T47D (cell line): ENCODE measurements around the gene KSR2.

Experiments used
- DNase-seq, 2 experiments: peaks; one replicate each; pipeline versions ENCODE4 v3.0.0 to v3.0.0-alpha.2; 2011 to 2012; ENCODE audit warnings: low read depth in 1 of 2, low spot score in 1 of 2
- JUND ChIP-seq: IDR thresholded peaks from 2 replicates; pipeline ENCODE4 v1.6.1; 2012; ENCODE audit warnings: low read depth
- in situ Hi-C: cut with HindIII; loops from 2 replicates; pipeline ENCODE4 v1.10.0; 2016; ENCODE audit warnings: low sequenced_read_pairs, low pct_unique_long_range_greater_than_20kb

The KSR2 gene

GRCh38 chr12:117486840-117487659 is 481.7 kb downstream of the KSR2 start:
- DNase-seq, result no peak
- TF ChIP-seq JUND, result no peak
- in situ Hi-C loops, result no loop called here

DNA sequence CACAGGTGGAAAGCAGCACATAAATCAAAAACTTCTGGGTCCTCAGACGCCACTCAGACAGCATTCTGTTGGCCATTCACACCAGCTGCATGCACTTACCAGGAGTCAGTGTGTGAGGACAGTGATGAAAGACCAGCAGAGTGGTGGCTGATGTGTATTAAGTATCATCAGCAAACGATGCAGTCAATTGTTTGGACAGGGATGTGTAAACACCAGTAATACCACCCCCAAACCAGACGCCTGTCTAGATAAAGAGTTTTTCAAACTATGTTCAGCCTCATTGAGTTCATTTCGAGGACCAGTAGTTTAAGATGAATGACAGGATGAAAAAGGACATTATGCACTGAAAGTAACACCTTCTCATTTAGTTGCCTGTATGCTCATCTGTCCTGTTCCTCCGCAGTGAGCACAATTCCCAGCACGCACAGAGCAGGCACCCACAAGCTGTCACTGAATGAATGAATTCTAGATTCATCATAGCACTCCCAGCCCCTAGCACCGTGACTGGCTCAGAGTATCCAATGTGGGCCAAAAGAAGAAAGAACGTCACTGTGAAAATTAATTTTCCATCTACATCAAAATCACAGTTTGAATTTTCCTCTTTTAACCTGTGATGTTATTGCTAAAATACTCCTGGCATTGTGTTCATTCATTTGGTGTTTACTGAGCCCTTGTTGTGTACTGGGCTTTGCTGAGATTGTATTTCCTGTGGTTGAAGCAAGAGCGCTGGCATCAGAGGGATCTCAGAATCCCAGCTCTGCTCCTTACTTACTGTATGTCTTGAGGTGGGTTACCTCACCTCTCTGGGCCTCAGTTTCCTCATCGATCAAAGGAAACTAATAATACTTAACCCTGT is 482.6 kb downstream of the KSR2 start:
- in situ Hi-C loops, result no loop called here
- TF ChIP-seq JUND, result no peak
- DNase-seq, result no peak

- in situ Hi-C loops, result no loop called here
- TF ChIP-seq JUND, result no peak
- DNase-seq, result no peak
These were observed 483.9 kb downstream of the KSR2 start for GRCh38 chr12:117484901-117485300.

GRCh38 chr12:117483501-117483900 is 485.3 kb downstream of the KSR2 start:
- in situ Hi-C loops, result no loop called here
- TF ChIP-seq JUND, result no peak

DNA sequence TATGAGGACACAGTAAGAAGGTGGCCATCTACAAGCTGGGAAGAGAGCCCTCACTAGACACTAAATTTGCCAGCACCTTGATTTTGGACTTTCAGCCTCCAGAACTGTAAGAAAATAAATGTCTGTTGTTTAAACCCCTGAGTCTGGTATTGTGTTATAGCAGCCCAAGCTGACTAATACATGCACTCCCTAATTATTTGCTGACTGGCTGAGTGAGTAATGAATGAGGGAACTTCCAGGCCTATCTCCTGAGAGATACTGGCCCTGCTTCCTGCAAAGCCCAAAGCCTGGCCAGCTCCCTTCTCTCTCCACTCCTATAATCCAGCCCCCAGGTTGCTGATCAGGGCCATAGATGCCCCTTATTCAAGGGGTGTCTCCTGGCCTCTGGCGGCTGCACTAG is 487.3 kb downstream of the KSR2 start:
- no peak for DNase-seq
- no peak for TF ChIP-seq JUND
- in situ Hi-C loops, result no loop called here

More at GRCh38 chr12:117483501-117483900, 485.3 kb downstream of the KSR2 start:
- DNase-seq, result no peak

DNA sequence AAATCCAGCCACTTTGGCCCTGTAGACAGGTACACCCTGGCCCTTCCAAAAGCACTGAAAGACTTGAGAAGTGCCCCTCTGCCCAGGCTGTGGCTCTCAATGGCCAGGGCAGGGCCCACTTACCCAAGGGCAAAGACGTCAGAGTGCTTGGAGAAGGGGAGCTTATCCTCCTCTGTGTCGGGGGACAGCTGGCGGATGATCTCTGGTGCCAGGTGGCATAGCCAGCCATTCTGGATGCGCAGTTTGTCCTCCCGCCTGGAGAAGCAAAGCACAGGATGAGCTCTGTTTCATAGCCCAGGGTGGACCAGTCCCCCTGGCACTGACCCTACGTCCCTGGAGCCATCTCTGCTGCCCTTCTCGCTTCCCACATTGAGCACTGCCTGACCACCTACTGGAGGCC is 492.4 kb downstream of the KSR2 start:
- in situ Hi-C loops, result no loop called here
- DNase-seq, result no peak
- no peak for TF ChIP-seq JUND

- TF ChIP-seq JUND, result no peak
- in situ Hi-C loops, result no loop called here
- no peak for DNase-seq
These were observed 494.9 kb downstream of the KSR2 start for GRCh38 chr12:117473856-117474255.

GRCh38 chr12:117472983-117473382 is 495.8 kb downstream of the KSR2 start:
- in situ Hi-C loops, result no loop called here
- TF ChIP-seq JUND, result no peak
- peak in 1 of 2 experiments; percentile 23 for DNase-seq

GRCh38 chr12:117470804-117471203 is 498.0 kb downstream of the KSR2 start:
- no peak for DNase-seq
- no peak for TF ChIP-seq JUND
- in situ Hi-C loops, result no loop called here

GRCh38 chr12:117469883-117470483 is 498.8 kb downstream of the KSR2 start:
- in situ Hi-C loops, result no loop called here
- TF ChIP-seq JUND, result no peak

DNA sequence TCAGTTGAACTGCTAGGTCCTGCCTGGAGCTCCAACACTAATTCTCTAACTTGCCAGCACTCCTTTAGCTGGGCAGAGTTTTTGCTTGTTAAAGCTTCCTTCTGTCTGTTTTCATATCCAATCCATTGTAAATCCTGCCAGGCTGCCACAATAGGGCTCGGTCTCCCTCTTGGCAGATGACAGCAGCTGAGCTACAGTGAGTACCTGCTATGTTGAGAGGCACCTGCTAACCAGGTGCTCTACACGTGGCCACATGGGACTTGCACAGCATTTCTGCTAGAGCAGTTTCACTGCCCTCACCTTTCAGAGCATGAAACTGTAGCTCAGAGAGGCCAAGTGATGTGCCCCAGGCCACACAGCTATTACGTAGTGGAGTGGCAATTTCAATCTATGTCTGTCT is 500.8 kb downstream of the KSR2 start:
- TF ChIP-seq JUND, result no peak
- in situ Hi-C loops, result no loop called here
- no peak for DNase-seq

More at GRCh38 chr12:117469883-117470483, 498.8 kb downstream of the KSR2 start:
- DNase-seq, result no peak

GRCh38 chr12:117467588-117467987 is 501.2 kb downstream of the KSR2 start:
- no peak for TF ChIP-seq JUND
- DNase-seq, result no peak
- in situ Hi-C loops, result no loop called here
